Adrenal gland (tissue), 12 donors: Measurements from ENCODE around the gene PEPD. TPM values are rescaled to one million over a fixed set of nuclear protein-coding genes. Genes with fewer than 3 reads are reported as not detected.
A peak's percentile ranks its signal among the peaks of the same experiment; 100 is the strongest.

Source experiments
- DNase-seq, 7 donors: peaks; one replicate each; pipeline ENCODE4 v3.0.0-alpha.2; 2019 to 2020
- H3K27ac ChIP-seq, 5 donors: fragments of 200-600 bp; sonication (generic) in 4 of 5; 1 replicate in 3 of 5; 2 replicates in 2 of 5; pipeline versions ENCODE4 v1.5.1 to v1.8.0; 2016 to 2020; ENCODE audit warnings: mild to moderate bottlenecking in 1 of 5
- H3K27me3 ChIP-seq: fragments of 200-600 bp; 2 replicates; pipeline ENCODE4 v1.8.0; 2021
- H3K36me3 ChIP-seq, 2 donors: fragments of 200-600 bp; replicated peaks in 1 of 2; 1 replicate in 1 of 2; 2 replicates in 1 of 2; pipeline versions ENCODE4 v1.5.1 to v1.8.0; 2018 to 2022
- H3K4me1 ChIP-seq, 2 donors: fragments of 200-600 bp; replicated peaks in 1 of 2; 1 replicate in 1 of 2; 2 replicates in 1 of 2; pipeline versions ENCODE4 v1.5.1 to v1.8.0; 2018 to 2021
- H3K4me3 ChIP-seq, 4 donors: fragments of 200-600 bp; sonication (generic) in 3 of 4; one replicate each; pipeline ENCODE4 v1.5.1; 2016 to 2018
- H3K9me3 ChIP-seq, 3 donors: fragments of 200-600 bp; sonication (generic) in 1 of 3; replicated peaks in 1 of 3; 1 replicate in 2 of 3; 2 replicates in 1 of 3; pipeline versions ENCODE4 v1.5.1 to v1.8.0; 2016 to 2021
- POLR2A ChIP-seq, 2 donors: fragments of 450-650 bp; IDR thresholded peaks; one replicate each; pipeline ENCODE4 v1.6.1; 2017; ENCODE audit warnings: antibody characterized with exemption in 2 of 2, mild to moderate bottlenecking in 2 of 2, moderate library complexity in 1 of 2
- WGBS, 4 donors: extraction: QIAGEN DNeasy Blood & Tissue Kit in 2 of 4; methylation state at CpG; one replicate each; pipeline versions ENCODE4 v1.1.5 to v1.1.7; 2013 to 2017; 5-methylcytosine and 5-hydroxymethylcytosine counted together
- intact Hi-C, 2 donors: fragments of 100-400 bp; cut with DNase I; formaldehyde crosslinking; loops; one replicate each; pipeline versions ENCODE4 v1.14.1 to v1.15.0; 2022 to 2023
- polyA plus RNA-seq, 3 donors: library from polyadenylated mRNA; stranded (reverse); fragments of 200-250 nt in 2 of 3; fragments of 350-450 nt in 1 of 3; fragmentation: Illumina TruSeq in 1 of 3; extraction: RNeasy Lipid Tissue Mini Kit (QIAGEN cat#74804) in 1 of 3; gene quantifications; one replicate each; pipeline ENCODE4 v1.2.3, GENCODE V29; 2013 to 2014
- total RNA-seq, 9 donors: library from RNA; depleted of rRNA in 4 of 9; stranded (reverse); fragments of >200 nt in 4 of 9; fragments of 120-200 nt in 1 of 9; fragmentation: NEBNext Ultra II Directional in 1 of 9; extraction: Animal tissue kit (Norgen Biotek cat#: 25700) in 1 of 9; gene quantifications; one replicate each; pipeline versions ENCODE4 v1.1.0 to v1.2.4, GENCODE V29; 2013 to 2023
- TF ChIP-seq, protein P1 (sequence below), 6 experiments: fragments of 450-650 bp in 4 of 6; fragments of 200-600 bp in 2 of 6; sonication (generic) in 1 of 6; IDR thresholded peaks; 1 replicate in 5 of 6; 2 replicates in 1 of 6; pipeline versions ENCODE4 v1.5.1 to v1.8.0; 2016 to 2021; ENCODE audit warnings: antibody characterized with exemption in 6 of 6, mild to moderate bottlenecking in 2 of 6, moderate library complexity in 1 of 6
- donor health status: healthy with polysubstance abuse.
- donor health status: Bipolar disorder and iron deficiency.
- donor health status: DM: yes; HTN: yes; CAD: no.
- donor health status: DM: no; HTN: no; CAD: no.
- donor health status: DM: no; HTN: no; CAD: no.
- donor health status: DM: yes; HTN: yes; CAD: no.

Gene PEPD
- total and polyA plus RNA-seq, 12 donors, result 24.4 to 311 (median 116) TPM

DNA sequence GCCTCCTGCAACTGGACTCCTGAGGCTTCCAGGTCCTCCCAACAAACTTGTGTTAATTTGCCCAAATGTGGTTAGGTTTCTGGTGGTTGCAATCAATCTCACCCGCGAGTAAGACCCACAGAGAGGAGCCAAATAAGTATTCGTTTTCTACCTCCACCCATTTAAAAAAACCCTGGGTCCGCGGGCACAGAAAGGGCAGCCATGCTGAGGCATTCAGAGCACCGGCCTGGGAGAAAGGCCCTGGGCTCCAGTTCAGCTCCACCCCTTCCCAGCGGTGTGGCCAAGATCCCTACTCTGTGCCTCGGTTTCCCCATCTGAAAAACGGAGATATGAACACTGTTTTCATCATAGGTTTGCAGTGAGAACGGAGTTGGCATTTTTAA is 56.9 kb downstream of the PEPD start:
- H3K27ac ChIP-seq, result no peak overlapping the region
- WGBS, 4 donors, result 80 to 95% (median 88%) methylated on average over 7 to 10 of the region's 10 CpGs
- TF ChIP-seq POLR2A (IDR thresholded peaks at IDR 0.05), result no peak
- TF ChIP-seq, protein P1, sequence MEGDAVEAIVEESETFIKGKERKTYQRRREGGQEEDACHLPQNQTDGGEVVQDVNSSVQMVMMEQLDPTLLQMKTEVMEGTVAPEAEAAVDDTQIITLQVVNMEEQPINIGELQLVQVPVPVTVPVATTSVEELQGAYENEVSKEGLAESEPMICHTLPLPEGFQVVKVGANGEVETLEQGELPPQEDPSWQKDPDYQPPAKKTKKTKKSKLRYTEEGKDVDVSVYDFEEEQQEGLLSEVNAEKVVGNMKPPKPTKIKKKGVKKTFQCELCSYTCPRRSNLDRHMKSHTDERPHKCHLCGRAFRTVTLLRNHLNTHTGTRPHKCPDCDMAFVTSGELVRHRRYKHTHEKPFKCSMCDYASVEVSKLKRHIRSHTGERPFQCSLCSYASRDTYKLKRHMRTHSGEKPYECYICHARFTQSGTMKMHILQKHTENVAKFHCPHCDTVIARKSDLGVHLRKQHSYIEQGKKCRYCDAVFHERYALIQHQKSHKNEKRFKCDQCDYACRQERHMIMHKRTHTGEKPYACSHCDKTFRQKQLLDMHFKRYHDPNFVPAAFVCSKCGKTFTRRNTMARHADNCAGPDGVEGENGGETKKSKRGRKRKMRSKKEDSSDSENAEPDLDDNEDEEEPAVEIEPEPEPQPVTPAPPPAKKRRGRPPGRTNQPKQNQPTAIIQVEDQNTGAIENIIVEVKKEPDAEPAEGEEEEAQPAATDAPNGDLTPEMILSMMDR (IDR thresholded peaks at IDR 0.05), result no peak
- intact Hi-C loops, result no loop called here
- H3K36me3 ChIP-seq, result peaks cover 0 to 13% of the 10 kb centered on the region in 2 donors
- H3K4me3 ChIP-seq, result no peak overlapping the region
- H3K27me3 ChIP-seq, result no peaks in the 10 kb centered on the region
- H3K9me3 ChIP-seq, result no peaks in the 10 kb centered on the region
- peak in 1 of 7 donors; percentile 34 for DNase-seq
- no peaks in the 10 kb centered on the region for H3K4me1 ChIP-seq

GRCh38 chr19:33464010-33464732 is 57.4 kb downstream of the PEPD start:
- H3K36me3 ChIP-seq, result peaks cover 0 to 13% of the 10 kb centered on the region in 2 donors
- no peak for TF ChIP-seq POLR2A (IDR thresholded peaks at IDR 0.05)
- TF ChIP-seq, protein P1 (IDR thresholded peaks at IDR 0.05), result no peak
- H3K4me3 ChIP-seq, result no peak overlapping the region
- DNase-seq, result peak in 1 of 7 donors; percentile 36
- no peaks in the 10 kb centered on the region for H3K27me3 ChIP-seq
- 88 to 91% (median 89%) methylated on average over 9 to 12 of the region's 12 CpGs for WGBS, 4 donors
- no peaks in the 10 kb centered on the region for H3K9me3 ChIP-seq
- H3K4me1 ChIP-seq, result no peaks in the 10 kb centered on the region
- intact Hi-C loops, result no loop called here
- no peak overlapping the region for H3K27ac ChIP-seq

DNA sequence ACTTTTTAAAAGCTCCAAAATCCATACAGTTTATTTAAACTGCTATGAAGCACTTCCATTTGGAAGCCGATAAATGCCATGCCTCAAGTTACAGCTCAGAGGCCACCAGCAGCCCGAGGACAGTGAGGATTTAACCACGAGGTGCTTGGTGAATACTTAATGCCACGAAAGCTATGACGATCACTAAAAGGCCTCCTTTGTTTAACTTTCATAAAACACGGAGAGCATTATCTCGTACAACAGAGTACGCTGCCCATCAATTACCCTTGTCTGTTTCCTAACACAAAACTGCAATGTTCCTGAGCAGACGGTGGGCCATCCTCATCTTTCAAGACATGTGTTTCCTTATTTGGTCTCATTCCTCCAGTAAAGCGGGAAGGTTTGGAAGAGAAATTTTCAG is 58.4 kb downstream of the PEPD start:
- peak in 1 of 7 donors; percentile 17 for DNase-seq
- Histone ChIP-seq H3K27ac (no peak overlapping the region), H3K36me3 (peaks cover 0 to 13% of the 10 kb centered on the region in 2 donors), H3K27me3 (no peaks in the 10 kb centered on the region), H3K4me1 (no peaks in the 10 kb centered on the region), H3K9me3 (no peaks in the 10 kb centered on the region), H3K4me3 (no peak overlapping the region)
- TF ChIP-seq, protein P1 (IDR thresholded peaks at IDR 0.05), result no peak
- TF ChIP-seq POLR2A (IDR thresholded peaks at IDR 0.05), result no peak
- intact Hi-C loops, result no loop called here
- 77 to 86% (median 82%) methylated on average over 10 of the region's 10 CpGs for WGBS, 4 donors

- Histone ChIP-seq H3K4me1 (no peaks in the 10 kb centered on the region), H3K36me3 (peaks cover 0 to 13% of the 10 kb centered on the region in 2 donors), H3K4me3 (no peak overlapping the region), H3K9me3 (no peaks in the 10 kb centered on the region), H3K27me3 (no peaks in the 10 kb centered on the region), H3K27ac (no peak overlapping the region)
- TF ChIP-seq, protein P1 (IDR thresholded peaks at IDR 0.05), result no peak
- no peak for TF ChIP-seq POLR2A (IDR thresholded peaks at IDR 0.05)
- intact Hi-C loops, result no loop called here
- WGBS, 4 donors, result 84 to 94% (median 92%) methylated on average over 13 to 16 of the region's 16 CpGs
- DNase-seq, result peak in 1 of 7 donors; percentile 37
Measured at GRCh38 chr19:33462112-33462791, 59.3 kb downstream of the PEPD start.
